ENCODE measurements around the gene RAPGEF6. TPM values are rescaled to one million over a fixed set of nuclear protein-coding genes. Genes with fewer than 3 reads are reported as not detected.
A peak's percentile ranks its signal among the peaks of the same experiment; 100 is the strongest.

The RAPGEF6 gene
- total and polyA plus RNA-seq, 2 of the 4 experiments (the other 2 are of a cell fraction): 5.8 to 18.8 TPM

GRCh38 chr5:131610198-131611063 is 24.6 kb downstream of the RAPGEF6 start:
- Histone ChIP-seq H3K36me3 (ENCODE audit: control insufficient read depth, insufficient read depth, low read length) (no peaks in the 10 kb centered on the region), H2AFZ (replicated peaks; ENCODE audit: low read length, poor library complexity) (peak overlapping the region; percentile 64), H3K9ac (ENCODE audit: low read depth, low read length) (no peak overlapping the region), H4K5ac (ENCODE audit: low read depth, low read length) (peak overlapping the region; percentile 81), H3K27ac (ENCODE audit: insufficient read depth, low read length) (peak overlapping the region; percentile 75), H2BK20ac (ENCODE audit: low read depth, low read length) (peak overlapping the region; percentile 93), H3K14ac (replicated peaks; ENCODE audit: low read depth, low read length) (peak overlapping the region; percentile 72), H3K4ac (ENCODE audit: low read depth, low read length) (peak overlapping the region; percentile 88), H3K56ac (ENCODE audit: extremely low read depth, insufficient read depth, low read length) (peak overlapping the region; percentile 60), H3K4me1 (ENCODE audit: control insufficient read depth, insufficient read depth, low read length) (peaks cover 26% of the 10 kb centered on the region), H3K27me3 (ENCODE audit: control insufficient read depth, insufficient read depth, low read length) (no peaks in the 10 kb centered on the region), H3K23ac (ENCODE audit: low read depth, low read length) (peak overlapping the region; percentile 61; the same call in 1 of the 2 replicates), H4K20me1 (ENCODE audit: insufficient read depth, low read length) (peaks cover 9% of the 10 kb centered on the region; the same call in 1 of the 2 replicates), H2BK5ac (ENCODE audit: low read depth, low read length, poor library complexity, severe bottlenecking) (peak overlapping the region; percentile 86), H2AK9ac (replicated peaks; ENCODE audit: low read depth, low read length, poor library complexity) (no peak overlapping the region), H4K91ac (ENCODE audit: insufficient read depth, low read depth, low read length) (peak overlapping the region; percentile 76), H2BK15ac (ENCODE audit: low read depth, low read length) (peak overlapping the region; percentile 57), H3K9me3 (ENCODE audit: control insufficient read depth, insufficient read depth, low read length) (no peaks in the 10 kb centered on the region), H3K18ac (ENCODE audit: low read depth, low read length) (peak overlapping the region; percentile 84), H3K9me1 (ENCODE audit: insufficient read depth, low read length) (peaks cover 19% of the 10 kb centered on the region), H2AK5ac (ENCODE audit: low read depth, low read length) (peak overlapping the region; percentile 86), H2BK120ac (ENCODE audit: low read depth, low read length) (peak overlapping the region; percentile 91), H4K8ac (ENCODE audit: low read depth in 2 of 2, low read length in 2 of 2) (peak overlapping the region; percentile 3 to 75; a peak in 2 of 4 replicates), H3K79me1 (ENCODE audit: low read depth in 1 of 2, low read length in 2 of 2) (peaks cover 48 to 81% of the 10 kb centered on the region in 2 experiments), H3K4me2 (ENCODE audit: low read depth, low read length) (peak overlapping the region; percentile 85), H3K4me3 (ENCODE audit: insufficient read depth, low read depth, low read length) (no peak overlapping the region)
- dilution Hi-C loops (cut with HindIII; ENCODE audit: low sequenced_read_pairs, unreplicated experiment): no loop called here
- peak; percentile 95 for DNase-seq
- ATAC-seq (ENCODE audit: low read depth): peak; percentile 85
- TF ChIP-seq CEBPB (IDR thresholded peaks at IDR 0.05; ENCODE audit: low read depth, low read length) (peak; percentile 1; the same call in 1 of the 2 replicates), BHLHE40 (IDR thresholded peaks at IDR 0.05; ENCODE audit: low read depth, low read length) (no peak), MAFK (IDR thresholded peaks at IDR 0.05; ENCODE audit: low read depth, low read length) (no peak), MAZ (IDR thresholded peaks at IDR 0.05; ENCODE audit: borderline replicate concordance, low read depth, low read length) (0 out of 2 replicates have a peak, but pooled peaks have one; percentile 21), SMC3 (IDR thresholded peaks at IDR 0.05; ENCODE audit: low read depth, low read length) (peak; percentile 4; the same call in 1 of the 2 replicates), USF2 (IDR thresholded peaks at IDR 0.05; ENCODE audit: low read depth, low read length) (no peak), FOS (IDR thresholded peaks at IDR 0.05; ENCODE audit: low read depth, low read length) (no peak)
- POLR2A ChIA-PET (ENCODE audit: unreplicated experiment): interaction anchor here (0.6 kb wide), 1 partner anchor 10 kb away, joined by 6 read pairs; no protein-coding TSS in a partner anchor
- CTCF ChIA-PET: interaction anchor here (0.7 to 2.1 kb wide), 3 partner anchors 17 to 386 kb away, joined by 3 to 5 read pairs (median 3); no protein-coding TSS in a partner anchor
- no TSS peak for BruUV-seq (replicated peaks)
- no CpG with 5 or more reads among the region's 6 CpGs for WGBS, 2 experiments (ENCODE audit: extremely low coverage in 2 of 2, insufficient read length in 1 of 2)
- in situ Hi-C loops (cut with MboI; ENCODE audit: low sequenced_read_pairs): no loop called here
- intact Hi-C loops (cut with micrococcal nuclease): no loop called here

Data from IMR-90 (cell line).